ENCODE data around the gene NAV2. TPM values are rescaled to one million over a fixed set of nuclear protein-coding genes. Genes with fewer than 3 reads are reported as not detected.

The NAV2 gene
- total RNA-seq, 4 donors from 2014 or later, result 9.6 to 40.0 (median 23.1) TPM

DNA sequence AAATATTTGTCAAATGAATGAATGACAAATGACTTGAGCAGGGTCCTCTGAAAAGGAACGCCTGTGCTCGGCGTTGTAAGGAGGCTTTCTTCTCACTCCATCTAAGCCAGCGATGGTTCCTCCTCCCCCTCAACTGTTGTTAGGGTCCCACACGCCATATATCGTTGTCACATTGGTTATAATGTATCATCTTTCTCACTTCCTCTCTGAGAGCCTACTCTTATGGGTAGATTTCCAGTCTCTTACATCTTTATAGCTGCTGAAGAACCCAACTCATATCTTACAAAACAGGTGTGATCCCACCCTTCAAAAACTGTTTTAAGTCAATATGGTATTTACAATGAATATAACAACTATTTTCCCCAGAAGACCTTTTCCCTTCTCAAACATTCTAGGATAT, 81.5 kb downstream of the NAV2 start:
- 88 to 97% methylated on average over 6 of the region's 6 CpGs for WGBS, 2 donors (ENCODE audit: low coverage in 1 of 2)
- H3K4me3 ChIP-seq, result no peak overlapping the region

DNA sequence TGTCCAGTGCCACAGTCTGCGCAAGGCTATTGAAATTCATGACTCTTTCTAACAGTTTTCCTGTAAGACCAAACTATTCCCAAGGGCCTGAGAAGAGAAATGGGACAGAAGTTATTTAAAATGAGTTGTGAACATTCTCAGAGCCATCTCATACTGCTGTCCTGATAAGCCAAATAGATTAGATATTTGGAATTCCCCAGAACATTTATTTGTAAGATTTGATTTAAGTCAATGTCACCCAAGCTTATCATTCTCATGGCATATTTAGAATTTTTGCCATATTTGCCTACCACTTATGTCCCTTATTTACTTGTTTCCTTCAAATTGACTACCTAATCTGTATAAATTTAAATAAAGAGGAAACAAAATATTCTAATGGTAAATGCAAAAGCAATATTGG, 82.4 kb downstream of the NAV2 start:
- intact Hi-C loops (cut with DNase I; ENCODE audit: low total_unique reads), result no loop called here
- Histone ChIP-seq H3K27me3 (no peaks in the 10 kb centered on the region), H3K27ac (no peak overlapping the region), H3K9me3 (no peaks in the 10 kb centered on the region), H3K4me3 (no peak overlapping the region), H3K36me3 (no peaks in the 10 kb centered on the region), H3K4me1 (peaks cover 7 to 35% (median 25%) of the 10 kb centered on the region in 4 donors)
- WGBS, 2 donors (ENCODE audit: low coverage in 1 of 2), result 88 to 94% methylated on average over 1 of the region's 1 CpG
- no peak for TF ChIP-seq POLR2AphosphoS5 (IDR thresholded peaks at IDR 0.05)
- TF ChIP-seq, protein P1, sequence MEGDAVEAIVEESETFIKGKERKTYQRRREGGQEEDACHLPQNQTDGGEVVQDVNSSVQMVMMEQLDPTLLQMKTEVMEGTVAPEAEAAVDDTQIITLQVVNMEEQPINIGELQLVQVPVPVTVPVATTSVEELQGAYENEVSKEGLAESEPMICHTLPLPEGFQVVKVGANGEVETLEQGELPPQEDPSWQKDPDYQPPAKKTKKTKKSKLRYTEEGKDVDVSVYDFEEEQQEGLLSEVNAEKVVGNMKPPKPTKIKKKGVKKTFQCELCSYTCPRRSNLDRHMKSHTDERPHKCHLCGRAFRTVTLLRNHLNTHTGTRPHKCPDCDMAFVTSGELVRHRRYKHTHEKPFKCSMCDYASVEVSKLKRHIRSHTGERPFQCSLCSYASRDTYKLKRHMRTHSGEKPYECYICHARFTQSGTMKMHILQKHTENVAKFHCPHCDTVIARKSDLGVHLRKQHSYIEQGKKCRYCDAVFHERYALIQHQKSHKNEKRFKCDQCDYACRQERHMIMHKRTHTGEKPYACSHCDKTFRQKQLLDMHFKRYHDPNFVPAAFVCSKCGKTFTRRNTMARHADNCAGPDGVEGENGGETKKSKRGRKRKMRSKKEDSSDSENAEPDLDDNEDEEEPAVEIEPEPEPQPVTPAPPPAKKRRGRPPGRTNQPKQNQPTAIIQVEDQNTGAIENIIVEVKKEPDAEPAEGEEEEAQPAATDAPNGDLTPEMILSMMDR (IDR thresholded peaks at IDR 0.05), result no peak
- no peak for TF ChIP-seq EP300 (IDR thresholded peaks at IDR 0.05; ENCODE audit: low read depth)
- no peak for TF ChIP-seq POLR2A (IDR thresholded peaks at IDR 0.05)
- DNase-seq, result no peak
- in situ Hi-C loops (cut with MboI; ENCODE audit: low pct_ligation_motif_present in 1 of 4, low pct_unique_long_range_greater_than_20kb in 1 of 4, low sequenced_read_pairs in 3 of 4), result no loop called here

More for the DNA sequence above, 81.5 kb downstream of the NAV2 start:
- no peak for DNase-seq
- no peaks in the 10 kb centered on the region for H3K27me3 ChIP-seq
- TF ChIP-seq, protein P1 (IDR thresholded peaks at IDR 0.05), result no peak
- no peak for TF ChIP-seq POLR2A (IDR thresholded peaks at IDR 0.05)
- TF ChIP-seq EP300 (IDR thresholded peaks at IDR 0.05; ENCODE audit: low read depth), result no peak
- TF ChIP-seq POLR2AphosphoS5 (IDR thresholded peaks at IDR 0.05), result no peak
- H3K9me3 ChIP-seq, result no peaks in the 10 kb centered on the region
- H3K36me3 ChIP-seq, result no peaks in the 10 kb centered on the region
- intact Hi-C loops (cut with DNase I; ENCODE audit: low total_unique reads) (no loop called here), in situ Hi-C loops (cut with MboI; ENCODE audit: low pct_ligation_motif_present in 1 of 4, low pct_unique_long_range_greater_than_20kb in 1 of 4, low sequenced_read_pairs in 3 of 4) (no loop called here)
- H3K27ac ChIP-seq, result peak overlapping the region in 1 of 4 donors; percentile 63
- peaks cover 14 to 43% (median 34%) of the 10 kb centered on the region in 4 donors for H3K4me1 ChIP-seq

DNA sequence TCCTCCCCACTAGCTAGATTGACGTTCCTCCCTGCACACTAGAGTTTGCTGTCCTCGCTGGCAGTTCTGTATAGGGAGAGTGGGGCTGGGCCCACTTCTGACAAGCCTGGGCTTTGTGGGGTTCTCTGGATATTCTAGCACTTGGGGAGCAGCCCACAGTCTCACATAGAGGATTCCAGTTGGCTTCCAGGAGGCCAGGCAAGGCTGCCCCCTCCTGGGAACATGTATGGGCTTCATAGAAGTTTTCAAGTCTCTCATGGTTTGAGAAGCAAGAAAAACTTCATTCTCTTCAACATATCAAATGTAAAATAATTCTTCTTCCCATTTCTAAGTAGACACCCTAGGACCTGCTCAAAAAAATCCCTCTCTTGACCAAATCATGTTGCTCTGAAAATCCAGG, 87.5 kb downstream of the NAV2 start:
- TF ChIP-seq, protein P1 (IDR thresholded peaks at IDR 0.05), result peak in 1 of 5 experiments; percentile 17
- TF ChIP-seq EP300 (IDR thresholded peaks at IDR 0.05; ENCODE audit: low read depth) (no peak), POLR2A (IDR thresholded peaks at IDR 0.05) (no peak), POLR2AphosphoS5 (IDR thresholded peaks at IDR 0.05) (no peak)
- in situ Hi-C loops (cut with MboI; ENCODE audit: low pct_ligation_motif_present in 1 of 4, low pct_unique_long_range_greater_than_20kb in 1 of 4, low sequenced_read_pairs in 3 of 4), result no loop called here
- no peak for DNase-seq
- Histone ChIP-seq H3K27me3 (no peaks in the 10 kb centered on the region), H3K36me3 (no peaks in the 10 kb centered on the region), H3K9me3 (no peaks in the 10 kb centered on the region), H3K4me3 (no peak overlapping the region), H3K27ac (no peak overlapping the region), H3K4me1 (peaks cover 20 to 47% (median 29%) of the 10 kb centered on the region in 4 donors)
- intact Hi-C loops (cut with DNase I; ENCODE audit: low total_unique reads), result no loop called here
- WGBS, 2 donors (ENCODE audit: low coverage in 1 of 2), result 75 to 100% methylated on average over 1 to 2 of the region's 2 CpGs

DNA sequence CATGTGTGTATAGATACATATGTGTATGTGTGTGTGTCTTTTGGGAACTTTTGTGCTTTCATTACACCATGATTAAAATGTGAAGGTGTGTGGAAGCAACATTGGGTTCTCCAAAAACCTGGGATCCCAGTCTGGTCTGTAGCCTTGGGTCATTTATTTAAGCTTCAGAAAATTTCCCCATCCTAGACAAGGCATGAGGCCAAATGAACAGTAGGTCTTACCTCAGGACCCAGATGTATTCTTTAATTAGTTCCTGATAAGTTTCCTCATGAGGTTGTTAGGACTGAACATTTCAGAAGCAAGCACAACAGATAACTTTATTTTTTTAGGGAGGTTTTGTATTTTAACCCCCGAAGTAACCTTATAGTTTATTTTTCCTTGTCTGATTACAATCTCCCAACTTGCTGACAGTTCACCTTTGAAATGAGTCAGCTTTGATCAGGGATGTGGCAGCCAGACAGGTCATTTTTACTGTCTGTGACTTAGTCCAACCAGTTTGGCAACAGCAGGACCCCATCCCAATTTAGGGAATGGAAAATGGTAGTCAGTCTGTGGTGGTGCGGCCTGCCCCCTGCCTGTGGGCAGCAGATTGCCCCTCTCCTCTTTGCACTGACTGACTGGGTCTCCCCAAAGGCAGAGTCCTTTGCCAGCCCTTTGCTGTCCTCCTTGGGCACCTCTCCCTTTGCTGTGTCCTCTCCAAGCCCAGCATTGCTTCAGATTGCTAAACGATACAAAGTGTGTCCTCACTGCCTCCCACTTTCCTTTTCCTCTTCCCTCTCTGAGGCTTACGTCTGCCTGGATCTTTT, 88.3 kb downstream of the NAV2 start:
- TF ChIP-seq POLR2A (IDR thresholded peaks at IDR 0.05), result no peak
- TF ChIP-seq, protein P1 (IDR thresholded peaks at IDR 0.05), result no peak
- TF ChIP-seq POLR2AphosphoS5 (IDR thresholded peaks at IDR 0.05), result no peak
- no peak for TF ChIP-seq EP300 (IDR thresholded peaks at IDR 0.05; ENCODE audit: low read depth)
- WGBS, 2 donors (ENCODE audit: low coverage in 1 of 2), result 55 to 60% methylated on average over 3 to 4 of the region's 4 CpGs
- Histone ChIP-seq H3K27ac (peak overlapping the region in 2 of 4 donors; percentile 18 to 80), H3K9me3 (no peaks in the 10 kb centered on the region), H3K27me3 (no peaks in the 10 kb centered on the region), H3K4me3 (no peak overlapping the region), H3K36me3 (no peaks in the 10 kb centered on the region), H3K4me1 (peaks cover 20 to 51% (median 29%) of the 10 kb centered on the region in 4 donors)
- intact Hi-C loops (cut with DNase I; ENCODE audit: low total_unique reads), result no loop called here
- DNase-seq, result no peak
- in situ Hi-C loops (cut with MboI; ENCODE audit: low pct_ligation_motif_present in 1 of 4, low pct_unique_long_range_greater_than_20kb in 1 of 4, low sequenced_read_pairs in 3 of 4), result no loop called here

All from transverse colon (tissue), 4 donors.